Measurements from ENCODE around the gene FUNDC2. TPM values are rescaled to one million over a fixed set of nuclear protein-coding genes. Genes with fewer than 3 reads are reported as not detected.

The FUNDC2 gene
- total and polyA plus RNA-seq, 10 of the 15 experiments (the other 5 are each of a cell fraction or from before 2014, with no cell fraction given), result 70.5 to 353 (median 165) TPM

- no peak for TF ChIP-seq GATAD2B (conservative IDR thresholded peaks at IDR 0.05; ENCODE audit: low read depth)
- no peak for TF ChIP-seq POU2F2 (IDR thresholded peaks at IDR 0.05; ENCODE audit: borderline replicate concordance, low read depth, low read length)
- TF ChIP-seq EZH2 (IDR thresholded peaks at IDR 0.05; ENCODE audit: borderline replicate concordance, control insufficient read depth, low read depth, low read length), result no peak
- TF ChIP-seq TCF3 (IDR thresholded peaks at IDR 0.05; ENCODE audit: borderline replicate concordance, insufficient read depth, low read depth, low read length), result no peak
- no peak for TF ChIP-seq CUX1 (IDR thresholded peaks at IDR 0.05; ENCODE audit: insufficient replicate concordance, low read depth, low read length)
- TF ChIP-seq USF1 (IDR thresholded peaks at IDR 0.05; ENCODE audit: borderline replicate concordance, extremely low read length, insufficient read depth, low read depth, low read length), result no peak
- TF ChIP-seq GABPA (IDR thresholded peaks at IDR 0.05; ENCODE audit: low read depth), result no peak
These were observed 2.5 kb upstream of the FUNDC2 start (continued) for GRCh38 chrX:155023907-155024833.
